Nucleus accumbens (tissue), 56 donors: Measurements from ENCODE around the gene MED8.

Experiments
- DNase-seq, 56 donors: peaks; one replicate each; lab custom pipeline; 2025; lab: John Stamatoyannopoulos, UW

Gene MED8

DNA sequence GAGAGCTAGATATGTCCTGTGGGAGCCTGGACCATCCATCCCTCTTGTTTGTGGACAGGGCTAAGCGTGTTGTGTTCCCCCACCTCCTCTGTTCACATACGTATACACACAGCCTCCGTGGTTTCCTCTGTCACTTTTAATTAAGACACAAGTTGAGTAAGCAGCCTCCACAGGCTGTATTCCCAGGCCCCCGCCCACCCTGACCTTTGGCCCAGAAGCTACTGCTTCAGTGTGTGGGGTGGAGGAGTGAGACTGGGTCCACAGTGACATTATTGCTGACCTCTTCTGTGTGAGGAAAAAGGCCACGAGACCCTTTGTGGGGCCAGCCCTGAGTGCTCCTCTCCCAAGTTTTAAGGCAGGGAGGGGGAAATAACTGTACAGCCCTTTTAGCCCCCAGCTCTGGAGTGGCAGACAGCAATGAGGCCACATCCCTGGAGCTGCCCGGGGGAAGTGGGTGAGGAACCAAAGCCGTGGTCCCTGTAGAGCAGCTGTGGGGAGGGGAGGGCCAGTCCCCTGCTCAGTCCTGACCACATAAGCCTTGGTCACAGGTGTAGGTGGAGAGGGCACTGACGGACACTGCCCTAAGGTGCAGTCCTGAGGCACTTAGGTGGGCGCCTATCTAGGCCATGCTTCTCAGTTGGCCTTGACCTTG is 26.2 kb downstream of the MED8 start:
- no peak for DNase-seq

DNA sequence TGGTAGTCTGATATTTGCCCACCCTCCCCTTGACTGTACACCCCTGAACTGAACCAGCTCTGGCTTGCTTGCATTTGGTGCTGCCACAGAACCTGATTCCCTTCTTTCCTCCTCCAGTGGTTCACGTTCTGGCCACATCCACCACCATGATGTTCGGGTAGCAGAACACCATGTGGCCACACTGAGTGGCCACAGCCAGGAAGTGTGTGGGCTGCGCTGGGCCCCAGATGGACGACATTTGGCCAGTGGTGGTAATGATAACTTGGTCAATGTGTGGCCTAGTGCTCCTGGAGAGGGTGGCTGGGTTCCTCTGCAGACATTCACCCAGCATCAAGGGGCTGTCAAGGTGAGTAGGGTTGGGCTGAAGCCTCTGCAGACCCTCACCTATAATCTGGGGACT is 29.0 kb downstream of the MED8 start:
- DNase-seq: no peak

DNA sequence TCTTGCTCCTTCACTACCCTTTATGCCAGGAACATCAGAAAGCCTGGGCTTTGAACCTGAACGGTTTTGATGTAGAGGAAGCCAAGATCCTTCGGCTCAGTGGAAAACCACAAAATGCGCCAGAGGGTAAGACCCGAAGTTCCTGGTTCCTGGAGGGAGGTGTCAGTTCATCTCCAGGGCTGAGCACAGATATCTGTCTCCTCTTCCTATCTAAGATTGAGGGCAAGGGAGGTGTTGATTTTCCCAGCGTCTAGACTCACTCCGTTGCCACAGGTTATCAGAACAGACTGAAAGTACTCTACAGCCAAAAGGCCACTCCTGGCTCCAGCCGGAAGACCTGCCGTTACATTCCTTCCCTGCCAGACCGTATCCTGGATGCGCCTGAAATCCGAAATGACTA is 29.9 kb downstream of the MED8 start:
- DNase-seq: no peak

DNA sequence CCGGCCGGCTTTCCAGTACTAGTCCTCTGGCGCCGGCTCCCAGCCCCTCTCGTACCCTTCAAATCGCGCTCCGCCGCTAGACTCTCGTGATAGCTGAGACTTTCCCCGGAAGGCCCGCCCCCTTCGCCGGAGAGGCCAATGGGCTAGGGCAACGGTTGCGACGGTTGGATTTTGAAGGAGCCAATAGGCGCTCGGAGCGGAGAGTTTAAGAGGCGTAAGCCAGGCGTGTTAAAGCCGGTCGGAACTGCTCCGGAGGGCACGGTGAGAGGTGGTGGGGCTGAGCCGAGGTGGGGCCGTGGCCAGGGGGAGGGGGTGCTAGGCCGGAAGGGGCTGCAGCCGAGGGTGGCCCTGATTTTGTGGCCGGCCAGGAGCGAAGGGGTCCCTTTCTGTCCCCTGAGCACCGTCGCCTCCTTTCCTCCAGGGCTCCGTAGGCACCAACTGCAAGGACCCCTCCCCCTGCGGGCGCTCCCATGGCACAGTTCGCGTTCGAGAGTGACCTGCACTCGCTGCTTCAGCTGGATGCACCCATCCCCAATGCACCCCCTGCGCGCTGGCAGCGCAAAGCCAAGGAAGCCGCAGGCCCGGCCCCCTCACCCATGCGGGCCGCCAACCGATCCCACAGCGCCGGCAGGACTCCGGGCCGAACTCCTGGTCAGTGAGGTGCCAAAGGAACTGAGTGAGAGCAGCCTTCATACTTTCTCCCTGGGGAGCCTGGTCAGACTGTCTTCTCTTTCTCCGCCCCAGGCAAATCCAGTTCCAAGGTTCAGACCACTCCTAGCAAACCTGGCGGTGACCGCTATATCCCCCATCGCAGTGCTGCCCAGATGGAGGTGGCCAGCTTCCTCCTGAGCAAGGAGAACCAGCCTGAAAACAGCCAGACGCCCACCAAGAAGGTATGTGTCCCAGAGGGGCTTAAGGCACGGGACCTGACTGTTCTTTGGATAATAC is 30.6 kb downstream of the MED8 start, which contains the start of gene CDC20:
Gene CDC20 (plus strand): TSS at position 236 of the 948 bp plus-strand sequence. CDS start 235 bp downstream, at position 471.
- peak; percentile 48 to 99 (median 94) for DNase-seq

DNA sequence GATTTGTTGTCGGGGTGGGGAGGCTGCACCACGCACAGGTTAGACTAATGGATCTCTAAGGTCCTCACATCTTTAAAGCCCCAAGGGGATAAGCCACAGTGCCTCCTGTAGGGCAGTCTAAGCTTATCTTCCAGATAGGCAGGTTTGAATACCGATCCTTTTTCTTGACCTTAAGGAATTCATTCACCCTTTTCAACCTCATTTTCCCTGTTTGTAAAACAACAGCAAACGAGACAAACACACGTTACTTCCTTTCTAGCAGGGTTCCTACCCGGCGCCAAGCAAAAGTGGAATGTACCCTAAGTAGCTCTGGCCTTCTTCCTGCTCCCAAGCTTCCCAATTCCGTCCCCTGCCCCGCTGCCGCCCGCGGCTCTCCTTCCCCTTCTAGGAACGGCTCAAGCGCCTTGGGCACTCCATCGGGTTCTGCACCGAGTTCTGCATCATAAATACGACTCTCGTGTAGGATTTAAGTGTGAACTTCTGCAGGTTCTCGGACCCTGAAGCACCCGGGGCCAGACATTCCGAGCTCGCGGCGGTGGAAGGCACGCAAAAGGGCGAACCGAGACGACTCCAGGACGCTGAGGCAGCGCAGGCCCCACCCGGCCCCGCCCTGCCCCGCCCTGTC is 31.4 kb downstream of the MED8 start:
- DNase-seq: peak in 8 of 56 donors; percentile 8 to 48 (median 20)

DNA sequence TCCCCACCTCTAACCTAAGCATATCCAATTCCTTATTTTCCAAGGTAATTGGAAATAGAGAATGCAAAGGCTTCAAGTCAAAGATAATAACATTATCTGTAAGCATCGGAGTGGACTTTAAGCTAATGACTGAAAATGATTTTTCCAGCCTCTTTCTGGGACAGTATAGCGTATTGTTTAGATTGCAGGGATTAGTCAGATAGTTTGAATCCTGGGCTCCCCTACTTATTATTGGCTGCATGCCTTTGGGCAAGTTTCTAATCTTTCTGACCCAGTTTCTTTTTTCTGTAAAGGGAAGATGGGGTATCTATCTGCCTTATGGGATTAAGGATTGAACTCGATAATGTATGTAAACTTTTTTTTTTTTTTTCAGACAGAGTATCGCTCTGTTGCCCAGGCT is 32.3 kb downstream of the MED8 start:
- no peak for DNase-seq

DNA sequence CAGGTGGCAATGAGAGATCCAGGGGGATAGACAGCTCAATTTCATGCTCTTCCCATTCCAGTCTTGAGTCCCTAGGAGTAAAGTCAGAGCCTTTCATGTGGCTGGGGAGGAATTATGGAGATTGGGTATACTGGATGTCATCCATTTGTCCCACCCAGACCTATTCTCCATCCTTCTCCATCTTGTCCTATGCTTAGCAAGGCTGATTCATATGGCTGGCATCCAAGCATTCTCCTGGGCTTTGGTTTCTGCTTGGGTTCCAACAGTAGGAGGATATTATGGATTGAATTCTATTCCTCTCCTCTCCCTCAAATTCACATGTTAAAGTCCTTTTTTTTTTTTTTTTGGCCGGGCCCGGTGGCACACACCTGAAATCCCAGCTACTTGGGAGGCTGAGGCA is 34.7 kb downstream of the MED8 start:
- no peak for DNase-seq

DNA sequence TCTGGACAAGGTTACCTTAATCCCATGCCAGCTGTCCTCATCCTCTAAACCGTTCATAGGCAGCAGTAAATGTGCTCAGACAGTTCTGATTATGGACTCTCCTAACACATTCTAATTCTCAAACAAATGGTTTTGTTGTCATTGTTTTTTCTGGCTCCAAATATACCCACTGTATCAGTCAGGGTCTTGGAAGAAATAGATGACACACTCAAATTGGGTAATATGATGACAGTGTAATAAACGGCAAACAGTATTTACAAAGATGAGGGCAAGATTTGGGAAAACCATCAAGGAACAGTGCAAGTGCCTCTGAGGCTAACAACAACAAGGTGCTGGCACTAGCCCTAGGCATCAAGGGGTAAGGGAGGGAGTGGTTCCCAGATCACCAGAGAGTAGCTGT is 35.1 kb downstream of the MED8 start:
- DNase-seq: no peak

DNA sequence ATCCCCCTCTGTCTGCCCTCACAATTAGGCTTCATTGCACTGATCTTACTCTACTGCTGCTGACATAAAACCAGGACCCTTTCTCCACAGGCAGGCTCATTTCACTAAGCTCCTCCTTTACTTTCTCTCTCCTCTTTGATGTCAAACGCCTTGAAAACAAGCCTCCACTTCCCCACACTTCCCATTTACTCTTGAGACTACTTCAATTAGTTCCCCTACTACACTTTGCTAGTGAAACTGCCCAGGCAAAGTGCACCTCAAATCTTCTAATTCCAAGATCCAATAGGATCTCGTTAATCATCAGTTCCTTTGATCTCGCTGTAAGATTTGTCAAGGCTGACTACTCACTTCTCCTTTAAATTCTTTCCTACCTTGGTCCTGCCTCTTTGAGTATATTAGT is 36.7 kb downstream of the MED8 start:
- no peak for DNase-seq

DNA sequence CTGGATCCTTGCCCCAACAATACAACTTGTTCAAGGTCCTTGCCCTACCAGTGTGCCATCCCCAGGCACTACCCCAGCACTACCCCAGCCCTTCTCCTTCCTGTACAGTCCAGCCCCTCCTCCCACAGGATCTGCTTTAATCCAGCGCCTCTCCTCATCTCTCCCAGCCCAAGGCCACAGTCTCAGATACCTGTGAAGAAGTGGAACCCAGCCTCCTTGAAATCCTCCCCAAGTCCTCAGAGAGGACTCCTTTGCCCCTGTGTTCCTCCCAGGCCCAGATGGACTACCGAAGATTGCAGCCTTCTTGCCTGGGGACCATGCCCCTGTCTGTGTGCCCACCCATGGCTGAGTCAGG is 37.3 kb downstream of the MED8 start:
- DNase-seq: no peak

DNA sequence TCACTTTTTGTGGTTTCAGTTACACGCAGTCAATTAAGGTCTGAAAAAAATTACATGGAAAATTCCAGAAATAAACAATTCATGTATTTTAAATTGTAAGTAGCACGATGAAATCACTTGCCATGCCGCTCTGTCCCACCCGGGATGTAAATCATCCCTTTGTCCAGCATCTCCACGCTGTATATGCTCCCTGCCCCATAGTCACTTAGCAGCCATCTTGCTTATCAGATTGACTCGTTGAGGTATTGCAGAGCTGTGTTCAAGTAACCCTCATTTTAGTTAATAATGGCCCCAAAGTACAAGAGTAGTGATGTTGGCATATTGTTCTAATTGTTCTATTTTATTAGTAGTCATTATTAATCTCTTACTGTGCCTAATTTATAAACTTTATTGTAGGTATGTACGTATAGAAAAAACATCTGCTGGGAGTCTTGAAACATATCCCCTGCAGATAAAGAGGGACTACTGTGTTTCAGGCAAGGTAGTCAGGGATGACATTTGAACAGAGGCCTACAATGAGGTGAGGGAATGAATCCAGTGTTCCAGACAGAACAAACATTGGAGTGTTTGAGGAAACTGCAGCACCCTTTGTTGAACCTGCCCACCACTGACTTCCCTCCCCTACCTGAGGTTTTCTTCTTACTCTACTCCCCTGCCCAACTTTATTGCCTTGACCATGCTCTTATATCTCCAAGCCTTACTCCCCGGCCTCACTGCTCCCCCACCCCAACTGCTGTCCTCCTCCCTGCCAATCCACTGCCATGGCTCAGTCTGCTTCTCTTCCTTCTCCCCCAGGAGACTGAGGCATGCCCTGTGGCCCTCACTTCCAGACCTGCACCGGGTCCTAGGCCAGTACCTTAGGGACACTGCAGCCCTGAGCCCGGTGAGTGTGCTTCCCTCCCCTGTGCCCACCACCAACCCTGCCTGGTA is 37.9 kb downstream of the MED8 start:
- DNase-seq: no peak

DNA sequence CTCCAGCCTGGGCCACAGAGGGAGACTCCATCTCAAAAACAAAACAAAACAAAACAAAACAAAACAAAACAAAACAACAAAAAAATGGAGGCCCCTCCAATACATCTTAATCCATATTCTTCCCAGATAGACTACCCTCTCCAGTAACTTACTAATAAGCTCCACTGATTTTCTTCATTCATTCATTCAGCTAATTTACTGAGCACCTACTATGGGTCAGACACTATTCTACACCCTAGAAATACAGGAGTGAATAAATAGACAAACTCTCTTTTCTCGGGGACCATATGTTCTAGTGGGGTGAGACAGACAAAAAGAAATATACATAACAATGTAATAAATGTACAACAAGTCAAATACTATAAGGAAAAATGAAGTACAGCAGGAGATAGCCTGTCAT is 38.6 kb downstream of the MED8 start:
- DNase-seq: no peak

DNA sequence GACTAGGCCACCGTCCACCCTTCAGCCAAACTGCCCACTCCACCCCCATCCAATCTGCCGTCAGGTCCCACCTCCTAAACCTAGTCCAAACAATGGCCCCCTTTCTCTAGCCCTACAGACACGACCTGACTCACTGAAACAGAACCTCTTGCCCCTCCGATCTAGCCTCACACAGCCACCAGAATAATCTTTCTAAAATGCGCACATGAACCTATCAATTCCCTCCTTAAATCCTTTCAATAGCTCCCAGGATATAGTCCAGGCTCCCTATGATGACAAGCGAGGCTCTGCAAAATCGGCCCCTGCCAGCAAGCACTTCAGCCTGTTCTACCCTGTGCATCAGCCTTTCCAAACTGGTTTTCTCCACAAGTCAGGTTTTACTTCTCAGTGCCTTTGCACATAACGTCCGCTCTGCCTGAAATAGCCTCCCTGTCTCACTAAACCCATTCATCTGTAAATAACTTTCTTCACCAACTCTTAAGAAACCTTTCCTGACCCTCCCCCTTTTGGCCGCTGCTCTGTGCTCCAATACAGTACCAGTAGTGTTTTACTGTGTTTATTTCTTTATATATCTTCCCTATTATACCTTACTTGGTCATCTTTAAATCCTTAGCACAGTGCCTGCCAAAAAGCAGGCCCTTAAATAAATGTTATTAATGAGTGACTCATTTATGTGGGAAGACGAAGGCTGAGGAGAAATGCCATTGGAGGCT is 39.9 kb downstream of the MED8 start:
- peak in 8 of 56 donors; percentile 27 to 64 (median 50) for DNase-seq

DNA sequence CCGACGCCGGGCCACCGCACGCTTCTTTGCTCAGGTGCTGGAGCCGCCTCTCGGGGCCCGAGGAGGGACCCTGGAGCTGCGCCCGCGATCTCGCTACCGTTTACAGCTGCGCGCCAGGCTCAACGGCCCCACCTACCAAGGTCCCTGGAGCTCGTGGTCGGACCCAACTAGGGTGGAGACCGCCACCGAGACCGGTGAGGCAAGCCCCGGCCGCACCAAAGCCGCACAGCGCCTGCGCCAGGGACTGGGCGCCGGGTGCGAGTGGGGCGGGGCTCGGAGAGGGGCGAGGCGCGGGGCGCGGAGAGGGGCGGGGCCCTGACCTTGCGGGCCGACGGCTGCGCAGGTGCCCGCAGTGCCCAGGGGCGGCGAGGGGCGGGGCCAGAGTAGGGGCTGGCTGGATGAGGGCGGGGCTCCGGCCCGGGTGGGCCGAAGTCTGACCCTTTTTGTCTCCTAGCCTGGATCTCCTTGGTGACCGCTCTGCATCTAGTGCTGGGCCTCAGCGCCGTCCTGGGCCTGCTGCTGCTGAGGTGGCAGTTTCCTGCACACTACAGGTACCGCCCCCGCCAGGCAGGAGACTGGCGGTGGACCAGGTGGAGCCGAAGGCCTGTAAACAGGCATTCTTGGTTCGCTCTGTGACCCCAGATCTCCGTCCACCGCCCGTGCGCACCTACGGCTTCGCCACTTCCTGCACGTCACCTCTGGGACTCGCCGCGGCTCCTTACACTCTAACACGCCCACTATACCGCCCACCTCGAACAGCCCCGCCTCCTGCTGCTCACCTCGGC is 40.6 kb downstream of the MED8 start:
- peak in 50 of 56 donors; percentile 14 to 84 (median 54) for DNase-seq

DNA sequence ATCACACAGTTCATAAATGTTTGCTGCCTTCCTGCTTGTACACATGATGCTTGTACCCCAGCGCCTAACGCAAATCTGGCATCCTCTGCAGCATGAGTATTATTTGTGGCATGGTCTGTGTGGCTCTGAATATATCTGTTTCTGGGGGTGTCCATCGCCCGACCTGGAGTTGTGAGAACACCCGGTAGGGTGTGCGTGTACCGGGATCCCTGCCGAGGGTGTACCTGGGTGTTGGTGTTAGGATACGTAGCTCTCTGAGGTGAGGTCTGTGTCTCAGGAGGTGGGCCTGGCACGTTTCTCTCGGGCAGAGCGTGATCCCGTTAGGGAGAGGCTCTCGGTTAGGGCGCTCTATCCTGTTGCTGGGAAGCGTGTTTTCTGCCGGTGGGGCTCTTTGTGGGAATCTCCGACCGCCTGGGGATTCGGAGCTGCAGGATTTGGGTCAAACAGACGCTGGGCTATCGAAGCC is 41.2 kb downstream of the MED8 start:
- DNase-seq: peak in 14 of 56 donors; percentile 38 to 76 (median 54)

DNA sequence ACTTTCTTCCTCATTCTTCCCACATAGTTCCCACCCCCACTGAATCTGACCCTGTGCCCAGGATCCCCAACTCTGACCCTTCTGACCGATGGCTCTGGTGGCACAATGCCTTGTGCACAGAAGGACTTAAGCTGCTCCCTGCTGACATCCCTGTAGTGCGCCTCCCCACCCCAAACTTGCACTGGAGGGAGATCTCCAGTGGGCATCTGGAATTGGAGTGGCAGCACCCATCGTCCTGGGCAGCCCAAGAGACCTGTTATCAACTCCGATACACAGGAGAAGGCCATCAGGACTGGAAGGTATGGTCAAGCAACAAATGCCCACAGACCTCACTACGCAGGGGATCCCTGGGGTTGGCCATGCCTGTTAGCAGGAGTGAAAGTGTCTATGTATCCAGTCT is 43.0 kb downstream of the MED8 start:
- no peak for DNase-seq

DNA sequence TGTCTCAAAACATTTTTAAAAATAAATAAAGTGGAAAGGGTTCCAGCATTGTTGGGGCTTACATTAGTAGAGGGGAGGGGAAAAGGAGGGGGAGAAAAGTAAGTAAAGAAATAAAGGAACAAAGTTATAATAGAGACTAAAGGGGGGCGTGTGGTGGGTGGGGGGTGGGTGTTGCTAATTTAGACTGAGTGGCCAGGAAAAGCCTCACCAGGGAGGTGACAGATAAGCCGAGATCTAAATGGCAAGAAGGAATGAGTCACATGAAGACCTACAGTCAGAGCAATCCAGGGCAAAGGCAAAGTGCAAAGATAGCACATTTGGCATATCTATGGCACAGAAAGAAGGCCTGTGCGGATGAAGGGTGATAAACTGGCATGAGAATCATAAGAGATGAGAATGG is 44.5 kb downstream of the MED8 start:
- no peak for DNase-seq

DNA sequence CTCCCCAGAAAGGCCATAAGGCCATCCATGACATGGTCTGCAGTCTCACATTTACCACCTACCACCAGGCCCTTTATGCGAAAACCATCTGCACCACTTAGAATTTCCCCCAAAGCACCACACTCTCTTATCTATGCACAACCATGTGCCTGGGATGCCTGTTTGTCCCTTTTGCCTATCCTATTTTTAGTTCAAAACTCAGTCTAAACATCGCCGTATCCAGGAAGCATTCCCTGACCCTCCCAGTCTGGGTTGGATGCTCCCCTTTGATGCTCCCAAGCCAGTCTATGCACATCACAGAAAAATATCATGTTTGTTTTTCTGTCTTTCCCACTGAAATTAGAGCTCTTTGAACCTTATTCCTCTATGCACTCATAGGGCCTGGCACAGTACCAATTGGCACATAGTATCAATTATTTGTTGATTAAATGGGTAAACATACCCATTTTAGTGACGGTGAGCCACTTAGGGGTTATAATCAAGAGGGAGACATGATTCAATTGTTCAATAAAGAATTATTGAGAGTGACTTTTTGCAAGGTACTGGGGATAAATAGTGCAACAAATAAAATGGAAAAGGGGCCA is 45.2 kb downstream of the MED8 start:
- no peak for DNase-seq
